HCT116 (cell line): ENCODE data around the gene ESRRA. TPM values are rescaled to one million over a fixed set of nuclear protein-coding genes. Genes with fewer than 3 reads are reported as not detected.

Experiments used
- ATAC-seq: fragments of 200-7000 bp; cut with Tn5 transposase; 2 replicates; pipeline ENCODE4 v1.9.1; 2020; ENCODE audit warnings: mild to moderate bottlenecking, moderate library complexity
- BruUV-seq: library from RNA; stranded (reverse); fragments of 400-500 nt; replicated peaks from 2 replicates; lab custom pipeline; 2021; lab: Mats Ljungman, UMichigan
- CTCF ChIA-PET: fragments of 300-600 bp; sonication (Branson Sonifier 250); formaldehyde crosslinking; loops from one replicate; lab custom pipeline; 2021; ENCODE audit warnings: antibody characterized with exemption; lab: Charles Lee
- POLR2A ChIA-PET: fragments of 300-600, 350-600 bp; sonication (Branson Sonifier 250); formaldehyde crosslinking; loops from one replicate; lab custom pipeline; 2021; ENCODE audit warnings: antibody characterized with exemption; lab: Charles Lee
- RAD21 ChIA-PET, 2 experiments: fragments of 300-600 bp; sonication (Branson Sonifier 250); formaldehyde crosslinking; loops; one replicate each; lab custom pipeline; 2023; ENCODE audit warnings: low total read pairs in 2 of 2; ENCODE audit not compliant: uncharacterized antibody in 2 of 2, unreplicated experiment in 2 of 2, low non-redundant PET in 1 of 2; lab: Charles Lee
- DNase-seq: peaks from one replicate; pipeline ENCODE4 v3.0.0-alpha.2; 2010; ENCODE audit warnings: low read depth, low spot score
- H2AFZ ChIP-seq: fragments of 200-600 bp; shearing (Covaris generic), sonication (generic); 2 replicates; pipeline ENCODE4 v1.6.1; 2017; ENCODE audit warnings: low read depth, mixed run types, mixed read lengths, antibody characterized with exemption, low read length; ENCODE audit not compliant: poor library complexity, severe bottlenecking
- H3K27ac ChIP-seq: 2 replicates; pipeline ENCODE4 v1.5.1; 2012; ENCODE audit warnings: low read depth, low read length
- H3K27me3 ChIP-seq: fragments of 200-600 bp; sonication (generic); 2 replicates; pipeline ENCODE4 v1.6.1; 2016; ENCODE audit warnings: mixed run types, low read length, mixed read lengths; ENCODE audit not compliant: insufficient read depth
- H3K36me3 ChIP-seq, 2 experiments: fragments of 200-500 bp in 1 of 2; fragments of 200-600 bp in 1 of 2; sonication (Bioruptor generic) in 1 of 2; sonication (generic) in 1 of 2; 2 replicates each; pipeline versions ENCODE4 v1.5.1 to v1.6.1; 2014 to 2016; ENCODE audit warnings: low read length in 2 of 2, inconsistent platforms in 1 of 2, mixed read lengths in 1 of 2, mixed run types in 1 of 2; ENCODE audit not compliant: insufficient read depth in 2 of 2, control insufficient read depth in 1 of 2
- H3K4me1 ChIP-seq, 2 experiments: fragments of 200-600 bp in 1 of 2; sonication (generic) in 1 of 2; 2 replicates each; pipeline versions ENCODE4 v1.5.1 to v1.6.1; 2012 to 2017; ENCODE audit warnings: low read length in 2 of 2, inconsistent platforms in 1 of 2, mild to moderate bottlenecking in 1 of 2, mixed read lengths in 1 of 2, mixed run types in 1 of 2, moderate library complexity in 1 of 2; ENCODE audit not compliant: insufficient read depth in 2 of 2, control insufficient read depth in 1 of 2
- H3K4me2 ChIP-seq: fragments of 200-600 bp; sonication (generic); 2 replicates; pipeline ENCODE4 v1.6.1; 2017; ENCODE audit warnings: mixed run types, low read length, mixed read lengths
- H3K4me3 ChIP-seq, 2 experiments: fragments of 200-600 bp in 1 of 2; sonication (generic) in 1 of 2; replicated peaks in 1 of 2; 2 replicates each; pipeline ENCODE4 v1.5.1; 2011 to 2016; ENCODE audit warnings: low read length in 2 of 2, control low read depth in 1 of 2, low read depth in 1 of 2, mild to moderate bottlenecking in 1 of 2, mixed read lengths in 1 of 2, mixed run types in 1 of 2
- H3K79me2 ChIP-seq: fragments of 200-600 bp; sonication (generic); 2 replicates; pipeline ENCODE4 v1.6.1; 2017; ENCODE audit warnings: mild to moderate bottlenecking, mixed run types, low read length, moderate library complexity, mixed read lengths; ENCODE audit not compliant: insufficient read depth
- H3K9ac ChIP-seq: fragments of 200-600 bp; sonication (generic); 2 replicates; pipeline ENCODE4 v1.6.1; 2016; ENCODE audit warnings: low read length, mixed read lengths
- H3K9me2 ChIP-seq: fragments of 200-600 bp; sonication (generic), shearing (Covaris generic); 2 replicates; pipeline ENCODE4 v1.6.1; 2017; ENCODE audit warnings: mixed run types, mild to moderate bottlenecking, moderate library complexity; ENCODE audit not compliant: insufficient read depth
- H3K9me3 ChIP-seq, 2 experiments: fragments of 200-500 bp in 1 of 2; fragments of 200-600 bp in 1 of 2; sonication (Bioruptor generic) in 1 of 2; sonication (generic) in 1 of 2; 2 replicates each; pipeline ENCODE4 v1.6.1; 2014 to 2017; ENCODE audit warnings: low read length in 2 of 2, mixed read lengths in 2 of 2, inconsistent platforms in 1 of 2, low read depth in 1 of 2, mild to moderate bottlenecking in 1 of 2, mixed run types in 1 of 2, moderate library complexity in 1 of 2; ENCODE audit not compliant: control insufficient read depth in 1 of 2, insufficient read depth in 1 of 2
- H4K20me1 ChIP-seq: fragments of 200-600 bp; sonication (generic), shearing (Covaris generic); 2 replicates; pipeline ENCODE4 v1.6.1; 2017; ENCODE audit warnings: mixed run types, mild to moderate bottlenecking, moderate library complexity; ENCODE audit not compliant: insufficient read depth
- CBX3 ChIP-seq: IDR thresholded peaks from 2 replicates; pipeline ENCODE4 v1.6.1; 2012; ENCODE audit warnings: low read depth
- CEBPB ChIP-seq: IDR thresholded peaks from 2 replicates; pipeline ENCODE4 v1.6.1; 2012; ENCODE audit warnings: low read depth
- ELF1 ChIP-seq: IDR thresholded peaks from 2 replicates; pipeline ENCODE4 v1.6.1; 2012; ENCODE audit warnings: low read depth, borderline replicate concordance
- EZH2phosphoT487 ChIP-seq: fragments of 200-600 bp; IDR thresholded peaks from 2 replicates; pipeline ENCODE4 v1.6.1; 2018; ENCODE audit warnings: antibody characterized with exemption, borderline replicate concordance
- FOSL1 ChIP-seq: IDR thresholded peaks from 2 replicates; pipeline ENCODE4 v1.6.1; 2012; ENCODE audit warnings: low read depth
- POLR2A ChIP-seq: IDR thresholded peaks from 2 replicates; pipeline ENCODE4 v1.7.0; 2011; ENCODE audit warnings: borderline replicate concordance; ENCODE audit not compliant: insufficient read depth, insufficient read length; ENCODE audit errors: extremely low read depth
- POLR2AphosphoS5 ChIP-seq: IDR thresholded peaks from 2 replicates; pipeline ENCODE4 v1.6.1; 2011; ENCODE audit warnings: mild to moderate bottlenecking, low read depth, low read length, moderate library complexity
- SIN3A ChIP-seq: IDR thresholded peaks from 2 replicates; pipeline ENCODE4 v1.6.1; 2012; ENCODE audit warnings: low read depth
- SP1 ChIP-seq: IDR thresholded peaks from 2 replicates; pipeline ENCODE4 v1.6.1; 2012; ENCODE audit warnings: low read depth
- TCF7L2 ChIP-seq: IDR thresholded peaks from 2 replicates; pipeline ENCODE4 v1.7.0; 2011; ENCODE audit warnings: borderline replicate concordance, inconsistent platforms; ENCODE audit not compliant: insufficient read depth, insufficient read length; ENCODE audit errors: extremely low read depth
- ZNF274 ChIP-seq: fragments of 200-500 bp; sonication (Bioruptor generic); IDR thresholded peaks from 2 replicates; pipeline ENCODE4 v1.6.1; 2014; ENCODE audit warnings: mild to moderate bottlenecking, low read depth, low read length, inconsistent platforms
- intact Hi-C: fragments of 100-400 bp; cut with micrococcal nuclease; formaldehyde crosslinking; loops from 2 replicates; pipeline ENCODE4 v1.10.0; 2022
- total RNA-seq: library from RNA; stranded (reverse); gene quantifications from one replicate; pipeline ENCODE4 v1.2.1, GENCODE V29; 2021; ENCODE audit not compliant: unreplicated experiment
- TF ChIP-seq, protein P1 (sequence below): IDR thresholded peaks from 2 replicates; pipeline ENCODE4 v1.6.1; 2011; ENCODE audit warnings: mild to moderate bottlenecking, low read length, moderate library complexity; ENCODE audit not compliant: insufficient replicate concordance; ENCODE audit errors: extremely low read depth
- TF ChIP-seq, protein P2 (sequence below): IDR thresholded peaks from 2 replicates; pipeline ENCODE4 v1.6.1; 2012
- TF ChIP-seq, protein P3 (sequence below): IDR thresholded peaks from 2 replicates; pipeline ENCODE4 v1.6.1; 2012

The ESRRA gene
- total RNA-seq, 1 experiment from 2014 or later, result 62.7 TPM

DNA sequence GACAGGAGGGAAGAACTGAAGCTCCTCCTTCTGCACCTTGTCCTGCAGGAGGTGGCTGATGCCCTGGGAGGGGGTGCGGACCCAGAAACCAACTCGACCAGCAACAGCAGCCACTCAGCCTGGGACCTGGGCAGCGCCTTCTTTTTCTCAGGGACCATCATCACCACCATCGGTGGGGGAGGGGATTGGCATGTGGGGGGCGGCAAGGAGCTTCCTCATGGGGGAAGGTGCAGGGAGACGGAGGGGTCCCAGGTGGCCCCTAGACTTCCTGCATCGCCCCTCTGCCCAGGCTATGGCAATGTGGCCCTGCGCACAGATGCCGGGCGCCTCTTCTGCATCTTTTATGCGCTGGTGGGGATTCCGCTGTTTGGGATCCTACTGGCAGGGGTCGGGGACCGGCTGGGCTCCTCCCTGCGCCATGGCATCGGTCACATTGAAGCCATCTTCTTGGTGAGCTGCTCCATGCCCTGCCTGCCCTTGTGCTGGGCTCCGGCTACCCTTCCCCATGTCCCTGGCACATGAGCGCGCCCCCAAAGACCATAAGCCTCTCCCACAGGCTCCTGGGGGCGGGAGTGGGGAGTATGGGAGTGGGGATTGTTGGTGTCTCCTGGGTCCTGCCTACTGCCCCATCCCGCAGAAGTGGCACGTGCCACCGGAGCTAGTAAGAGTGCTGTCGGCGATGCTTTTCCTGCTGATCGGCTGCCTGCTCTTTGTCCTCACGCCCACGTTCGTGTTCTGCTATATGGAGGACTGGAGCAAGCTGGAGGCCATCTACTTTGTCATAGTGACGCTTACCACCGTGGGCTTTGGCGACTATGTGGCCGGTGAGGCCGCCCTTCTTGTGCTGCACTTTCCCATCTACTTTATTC lies 8.3 kb upstream of the ESRRA start (continued):
- TF ChIP-seq, protein P1, sequence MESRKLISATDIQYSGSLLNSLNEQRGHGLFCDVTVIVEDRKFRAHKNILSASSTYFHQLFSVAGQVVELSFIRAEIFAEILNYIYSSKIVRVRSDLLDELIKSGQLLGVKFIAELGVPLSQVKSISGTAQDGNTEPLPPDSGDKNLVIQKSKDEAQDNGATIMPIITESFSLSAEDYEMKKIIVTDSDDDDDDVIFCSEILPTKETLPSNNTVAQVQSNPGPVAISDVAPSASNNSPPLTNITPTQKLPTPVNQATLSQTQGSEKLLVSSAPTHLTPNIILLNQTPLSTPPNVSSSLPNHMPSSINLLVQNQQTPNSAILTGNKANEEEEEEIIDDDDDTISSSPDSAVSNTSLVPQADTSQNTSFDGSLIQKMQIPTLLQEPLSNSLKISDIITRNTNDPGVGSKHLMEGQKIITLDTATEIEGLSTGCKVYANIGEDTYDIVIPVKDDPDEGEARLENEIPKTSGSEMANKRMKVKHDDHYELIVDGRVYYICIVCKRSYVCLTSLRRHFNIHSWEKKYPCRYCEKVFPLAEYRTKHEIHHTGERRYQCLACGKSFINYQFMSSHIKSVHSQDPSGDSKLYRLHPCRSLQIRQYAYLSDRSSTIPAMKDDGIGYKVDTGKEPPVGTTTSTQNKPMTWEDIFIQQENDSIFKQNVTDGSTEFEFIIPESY, result no peak
- TF ChIP-seq EZH2phosphoT487, result no peak

DNA sequence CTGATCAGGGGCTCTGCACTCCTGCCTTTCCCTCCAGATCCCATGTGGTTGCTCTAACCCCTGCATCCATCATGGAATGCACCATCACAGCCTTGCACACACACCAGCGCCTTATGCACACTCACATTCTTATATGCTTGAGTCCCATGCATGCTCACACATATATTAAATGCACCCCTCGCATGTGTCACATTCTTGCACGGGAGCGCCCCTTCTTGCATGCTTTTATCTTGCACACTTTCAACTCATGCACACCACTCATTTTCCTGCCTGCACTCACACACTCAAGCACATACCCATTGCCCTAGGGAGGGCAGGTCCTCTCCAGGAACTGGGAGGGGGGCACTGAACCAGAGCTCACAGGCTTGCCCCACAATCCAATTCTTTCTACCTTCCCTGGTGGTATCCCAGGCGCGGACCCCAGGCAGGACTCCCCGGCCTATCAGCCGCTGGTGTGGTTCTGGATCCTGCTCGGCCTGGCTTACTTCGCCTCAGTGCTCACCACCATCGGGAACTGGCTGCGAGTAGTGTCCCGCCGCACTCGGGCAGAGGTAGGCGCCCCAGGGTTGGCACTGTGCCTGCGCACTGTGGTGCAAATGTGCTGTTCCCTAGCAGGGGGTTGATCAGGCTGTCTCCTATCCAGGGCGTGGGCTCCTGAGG lies 7.5 kb upstream of the ESRRA start:
- TF ChIP-seq POLR2A (no peak), TCF7L2 (no peak), FOSL1 (no peak), SP1 (no peak), ZNF274 (no peak), POLR2AphosphoS5 (no peak), CBX3 (no peak), ELF1 (no peak), SIN3A (no peak), CEBPB (no peak)
- TF ChIP-seq, protein P2, sequence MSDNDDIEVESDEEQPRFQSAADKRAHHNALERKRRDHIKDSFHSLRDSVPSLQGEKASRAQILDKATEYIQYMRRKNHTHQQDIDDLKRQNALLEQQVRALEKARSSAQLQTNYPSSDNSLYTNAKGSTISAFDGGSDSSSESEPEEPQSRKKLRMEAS, result no peak
- TF ChIP-seq, protein P3, sequence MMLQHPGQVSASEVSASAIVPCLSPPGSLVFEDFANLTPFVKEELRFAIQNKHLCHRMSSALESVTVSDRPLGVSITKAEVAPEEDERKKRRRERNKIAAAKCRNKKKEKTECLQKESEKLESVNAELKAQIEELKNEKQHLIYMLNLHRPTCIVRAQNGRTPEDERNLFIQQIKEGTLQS, result no peak
- TF ChIP-seq, all 23 proteins: peak for 0
- H3K79me2 ChIP-seq, result no peaks in the 10 kb centered on the region
- POLR2A ChIA-PET, result no interaction called here
- no peak overlapping the region for H3K9ac ChIP-seq
- ATAC-seq (no peak), DNase-seq (no peak)
- no peak overlapping the region for H3K27ac ChIP-seq
- H3K4me1 ChIP-seq, result peaks cover 0 to 26% of the 10 kb centered on the region in 2 experiments; a peak in 2 of 4 replicates
- CTCF ChIA-PET, result no interaction called here
- no peaks in the 10 kb centered on the region for H3K36me3 ChIP-seq
- H3K4me2 ChIP-seq, result no peak overlapping the region
- intact Hi-C loops, result no loop called here
- no peaks in the 10 kb centered on the region for H3K9me3 ChIP-seq
- BruUV-seq, result no TSS peak
- H3K4me3 ChIP-seq, result no peak overlapping the region
- no peak overlapping the region for H2AFZ ChIP-seq
- H3K27me3 ChIP-seq, result no peaks in the 10 kb centered on the region
- H4K20me1 ChIP-seq, result no peaks in the 10 kb centered on the region
- no peaks in the 10 kb centered on the region for H3K9me2 ChIP-seq
- RAD21 ChIA-PET, result no interaction called here
